ENCODE measurements around the gene A4GALT. TPM values are rescaled to one million over a fixed set of nuclear protein-coding genes. Genes with fewer than 3 reads are reported as not detected.
A peak's percentile ranks its signal among the peaks of the same experiment; 100 is the strongest.

A4GALT gene
- total RNA-seq, 5 donors from 2014 or later (not counting 1 experiment from before 2014, with no cell fraction given): 0.26 to 0.60 (median 0.46) TPM; not detected in 2

DNA sequence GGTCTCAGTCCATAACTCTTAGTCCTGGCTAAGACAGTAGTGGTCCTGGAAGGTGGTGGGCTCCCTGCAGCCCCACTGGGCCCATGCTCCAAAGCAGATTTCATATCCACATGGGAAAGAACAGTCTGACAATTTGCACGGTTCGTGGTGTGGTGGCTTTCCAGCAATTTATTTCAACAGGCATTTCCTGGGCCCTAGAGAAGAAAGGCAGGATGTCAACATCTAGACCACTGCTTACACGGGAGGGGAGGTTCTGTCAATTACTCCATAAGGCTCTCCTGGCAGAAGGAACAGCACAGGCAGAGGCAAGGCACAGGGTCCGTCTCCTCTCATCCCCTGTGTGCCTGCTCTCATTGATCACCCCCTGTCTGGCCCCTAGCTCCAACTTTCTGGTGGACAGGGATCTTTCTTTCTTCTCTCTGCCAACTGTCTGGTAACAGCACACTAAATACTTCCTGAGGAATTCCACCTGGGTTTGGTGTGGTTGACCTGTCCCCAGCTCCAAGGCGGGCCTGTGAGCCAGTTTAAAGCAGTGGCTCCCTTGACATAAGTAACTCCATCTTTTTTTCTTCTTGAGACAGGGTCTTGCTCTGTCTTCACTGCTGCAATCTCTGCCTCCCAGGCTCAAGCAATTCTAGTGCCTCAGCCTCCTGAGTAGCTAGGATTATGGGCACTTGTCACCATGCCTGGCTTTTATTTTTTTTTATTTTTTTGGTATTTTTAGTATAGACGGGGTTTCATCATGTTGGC, 5.1 kb upstream of the A4GALT start:
- WGBS (ENCODE audit: insufficient coverage): 83% methylated on average over 3 of the region's 6 CpGs
- Mint-ChIP-seq H3K27me3 (peaks cover 38 to 42% of the 10 kb centered on the region in 2 donors), H3K4me1 (peaks cover 6 to 8% (median 8%) of the 10 kb centered on the region in 3 donors), H3K9me3 (no peaks in the 10 kb centered on the region), H3K27ac (no peak overlapping the region), H3K36me3 (no peaks in the 10 kb centered on the region), H3K4me3 (no peak overlapping the region)
- ChIA-PET CTCF (no interaction called here), POLR2A (no interaction called here)
- Histone ChIP-seq H3K4me3 (ENCODE audit: control insufficient read depth in 1 of 2, extremely low read depth in 1 of 2, low read length in 1 of 2) (no peak overlapping the region), H3K36me3 (ENCODE audit: control insufficient read depth in 2 of 2, extremely low read depth in 1 of 2, insufficient read depth in 1 of 2, low read length in 1 of 2) (no peaks in the 10 kb centered on the region), H3K9me3 (no peaks in the 10 kb centered on the region), H3K27me3 (replicated peaks in 1 of 2; ENCODE audit: control insufficient read depth in 2 of 2, extremely low read depth in 1 of 2, insufficient read depth in 2 of 2, low read length in 1 of 2) (peaks cover 4 to 73% of the 10 kb centered on the region in 2 experiments), H3K27ac (ENCODE audit: low read length) (no peak overlapping the region), H3K4me1 (ENCODE audit: control insufficient read depth in 1 of 2, extremely low read depth in 1 of 2, insufficient read depth in 2 of 2, low read length in 2 of 2) (peaks cover 0 to 3% of the 10 kb centered on the region in 2 experiments)
- DNase-seq (no peak), ATAC-seq (replicated peaks in 1 of 4) (no peak)

DNA sequence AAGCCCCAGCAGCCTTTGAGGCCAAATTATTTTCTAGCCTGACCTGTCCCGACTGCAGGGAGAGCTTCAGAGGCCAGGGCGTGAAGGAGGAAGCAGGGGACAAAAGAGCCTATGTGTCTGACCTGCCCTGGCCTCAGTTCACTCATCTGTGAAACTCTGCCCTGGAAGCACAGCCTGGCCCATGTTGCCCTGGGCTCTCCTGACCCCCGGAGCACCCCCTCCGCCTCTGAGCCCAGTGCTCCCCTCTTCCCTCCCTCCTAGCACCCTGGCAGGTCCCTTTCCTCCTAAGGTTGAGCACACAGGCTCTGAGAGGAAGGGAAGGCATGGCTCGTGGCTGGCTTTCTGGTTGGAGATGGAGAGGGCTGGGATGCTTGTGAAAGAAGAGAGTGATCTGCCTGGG, 3.4 kb upstream of the A4GALT start:
- POLR2A ChIA-PET: no interaction called here
- no peaks in the 10 kb centered on the region for H3K36me3 ChIP-seq (ENCODE audit: control insufficient read depth in 2 of 2, extremely low read depth in 1 of 2, insufficient read depth in 1 of 2, low read length in 1 of 2)
- no peak overlapping the region for H3K4me3 ChIP-seq (ENCODE audit: control insufficient read depth in 1 of 2, extremely low read depth in 1 of 2, low read length in 1 of 2)
- H3K9me3 ChIP-seq: no peaks in the 10 kb centered on the region
- Mint-ChIP-seq H3K27me3 (peaks cover 45 to 50% of the 10 kb centered on the region in 2 donors), H3K9me3 (no peaks in the 10 kb centered on the region), H3K4me3 (no peak overlapping the region), H3K36me3 (no peaks in the 10 kb centered on the region), H3K27ac (no peak overlapping the region), H3K4me1 (peaks cover 13 to 16% (median 15%) of the 10 kb centered on the region in 3 donors)
- H3K4me1 ChIP-seq (ENCODE audit: control insufficient read depth in 1 of 2, extremely low read depth in 1 of 2, insufficient read depth in 2 of 2, low read length in 2 of 2): peaks cover 4 to 12% of the 10 kb centered on the region in 2 experiments
- no peak overlapping the region for H3K27ac ChIP-seq (ENCODE audit: low read length)
- no peak for DNase-seq
- ATAC-seq (replicated peaks in 1 of 4): no peak
- peaks cover 11 to 77% of the 10 kb centered on the region in 2 experiments for H3K27me3 ChIP-seq (replicated peaks in 1 of 2; ENCODE audit: control insufficient read depth in 2 of 2, extremely low read depth in 1 of 2, insufficient read depth in 2 of 2, low read length in 1 of 2)
- CTCF ChIA-PET: no interaction called here
- WGBS (ENCODE audit: insufficient coverage): 52% methylated on average over 2 of the region's 5 CpGs

DNA sequence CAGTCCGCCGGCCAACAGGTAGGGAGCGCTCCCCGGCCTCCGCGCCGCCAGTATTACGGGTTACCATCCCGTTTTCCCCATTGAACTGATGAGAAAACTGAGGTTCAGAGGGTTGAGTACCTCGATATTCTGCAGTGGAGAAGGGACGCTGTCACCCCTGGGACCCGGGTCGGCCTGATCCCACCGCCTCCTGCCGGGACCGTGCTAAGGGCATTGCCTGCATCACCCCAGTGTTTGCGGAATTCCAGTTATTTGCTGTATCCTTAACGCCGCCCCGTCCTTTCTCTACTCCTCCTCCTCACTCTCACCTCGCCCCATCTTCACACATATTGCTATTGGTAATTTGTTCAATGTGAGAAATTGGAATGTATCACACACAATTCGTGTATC, 370 bp upstream of the A4GALT start:
- Mint-ChIP-seq H3K36me3 (no peaks in the 10 kb centered on the region), H3K4me3 (peak overlapping the region; percentile 62 to 76 (median 66)), H3K27me3 (peaks cover 61 to 67% of the 10 kb centered on the region in 2 donors), H3K4me1 (peaks cover 14 to 24% (median 18%) of the 10 kb centered on the region in 3 donors), H3K27ac (peak overlapping the region in 1 of 2 donors; percentile 6), H3K9me3 (no peaks in the 10 kb centered on the region)
- WGBS (ENCODE audit: insufficient coverage): under 1% methylated on average over 15 of the region's 22 CpGs
- no peak overlapping the region for H3K27ac ChIP-seq (ENCODE audit: low read length)
- POLR2A ChIA-PET: no interaction called here
- H3K4me3 ChIP-seq (ENCODE audit: control insufficient read depth in 1 of 2, extremely low read depth in 1 of 2, low read length in 1 of 2): no peak overlapping the region
- peaks cover 4 to 12% of the 10 kb centered on the region in 2 experiments for H3K4me1 ChIP-seq (ENCODE audit: control insufficient read depth in 1 of 2, extremely low read depth in 1 of 2, insufficient read depth in 2 of 2, low read length in 2 of 2)
- H3K9me3 ChIP-seq: no peaks in the 10 kb centered on the region
- no peaks in the 10 kb centered on the region for H3K36me3 ChIP-seq (ENCODE audit: control insufficient read depth in 2 of 2, extremely low read depth in 1 of 2, insufficient read depth in 1 of 2, low read length in 1 of 2)
- ATAC-seq (replicated peaks in 1 of 4) (no peak), DNase-seq (no peak)
- CTCF ChIA-PET: no interaction called here
- peaks cover 17 to 84% of the 10 kb centered on the region in 2 experiments for H3K27me3 ChIP-seq (replicated peaks in 1 of 2; ENCODE audit: control insufficient read depth in 2 of 2, extremely low read depth in 1 of 2, insufficient read depth in 2 of 2, low read length in 1 of 2)

DNA sequence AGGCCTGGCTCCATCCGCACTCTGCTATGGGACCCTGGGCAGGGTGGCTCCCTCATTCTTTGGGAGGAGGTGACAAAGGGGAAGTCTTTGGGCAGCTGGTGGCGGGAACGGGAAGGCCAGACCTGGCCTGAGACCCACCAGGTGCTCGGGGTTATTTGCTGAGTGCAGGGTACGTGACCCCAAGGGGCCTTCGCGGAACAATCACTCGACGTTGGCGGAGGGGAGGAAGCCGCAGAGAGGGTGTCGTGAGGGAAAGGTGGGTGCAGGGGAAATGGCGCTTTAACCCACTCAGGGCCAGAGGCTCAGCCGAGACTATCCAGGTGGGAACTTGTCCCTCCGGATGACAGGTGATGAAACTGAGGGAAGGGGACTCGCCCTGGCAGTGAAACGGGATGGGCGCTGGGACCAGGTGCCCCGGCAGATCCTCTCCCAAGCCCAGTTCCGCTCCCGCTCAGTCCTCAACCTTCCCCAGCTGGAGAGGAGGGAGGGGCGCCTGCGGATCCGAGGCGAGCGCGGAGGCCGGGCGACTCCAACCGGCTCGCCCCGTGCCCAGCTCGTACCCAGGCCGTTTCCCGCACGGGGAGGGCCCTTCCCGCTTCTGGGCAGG, 911 bp downstream of the A4GALT start:
- Histone ChIP-seq H3K36me3 (ENCODE audit: control insufficient read depth in 2 of 2, extremely low read depth in 1 of 2, insufficient read depth in 1 of 2, low read length in 1 of 2) (no peaks in the 10 kb centered on the region), H3K4me3 (ENCODE audit: control insufficient read depth in 1 of 2, extremely low read depth in 1 of 2, low read length in 1 of 2) (peak overlapping the region in 1 of 2 donors; percentile 32), H3K9me3 (no peaks in the 10 kb centered on the region), H3K27ac (ENCODE audit: low read length) (no peak overlapping the region), H3K4me1 (ENCODE audit: control insufficient read depth in 1 of 2, extremely low read depth in 1 of 2, insufficient read depth in 2 of 2, low read length in 2 of 2) (peaks cover 4 to 12% of the 10 kb centered on the region in 2 experiments), H3K27me3 (replicated peaks in 1 of 2; ENCODE audit: control insufficient read depth in 2 of 2, extremely low read depth in 1 of 2, insufficient read depth in 2 of 2, low read length in 1 of 2) (peaks cover 17 to 79% of the 10 kb centered on the region in 2 experiments)
- H3K9me3 Mint-ChIP-seq: no peaks in the 10 kb centered on the region
- 9% methylated on average over 20 of the region's 37 CpGs for WGBS (ENCODE audit: insufficient coverage)
- peak overlapping the region in 1 of 2 donors; percentile 27 for H3K27ac Mint-ChIP-seq
- ChIA-PET CTCF (no interaction called here), POLR2A (no interaction called here)
- H3K36me3 Mint-ChIP-seq: no peaks in the 10 kb centered on the region
- peak in 1 of 4 experiments; percentile 21 for ATAC-seq (replicated peaks in 1 of 4)
- H3K27me3 Mint-ChIP-seq: peaks cover 56 to 66% of the 10 kb centered on the region in 2 donors
- no peak for DNase-seq
- peaks cover 14 to 24% (median 18%) of the 10 kb centered on the region in 3 donors for H3K4me1 Mint-ChIP-seq
- peak overlapping the region; percentile 50 to 73 (median 67) for H3K4me3 Mint-ChIP-seq

DNA sequence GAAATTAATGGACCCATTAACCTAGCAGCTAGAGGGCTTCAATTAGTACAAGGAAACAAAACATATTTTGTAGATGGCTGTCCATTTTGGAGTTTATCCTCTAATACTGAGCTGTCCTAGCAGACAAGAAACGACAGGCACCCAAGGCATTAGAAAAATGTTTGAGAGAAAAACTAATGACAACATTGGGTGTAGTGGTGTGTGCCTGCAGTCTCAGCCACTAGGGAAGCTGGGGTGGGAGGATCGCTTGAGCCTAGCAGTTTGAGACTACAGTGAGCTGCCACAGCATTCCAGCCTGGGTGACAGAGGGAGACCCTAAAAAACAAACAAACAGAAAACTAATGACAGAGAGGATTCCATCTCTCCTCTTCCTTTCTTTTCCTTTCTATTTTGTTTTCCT, 1.5 kb downstream of the A4GALT start:
- 80% methylated on average over 1 of the region's 2 CpGs for WGBS (ENCODE audit: insufficient coverage)
- Mint-ChIP-seq H3K36me3 (no peaks in the 10 kb centered on the region), H3K4me3 (peak overlapping the region; percentile 50 to 73 (median 67)), H3K9me3 (no peaks in the 10 kb centered on the region), H3K27ac (no peak overlapping the region), H3K27me3 (peaks cover 59 to 71% of the 10 kb centered on the region in 2 donors), H3K4me1 (peaks cover 14 to 24% (median 18%) of the 10 kb centered on the region in 3 donors)
- Histone ChIP-seq H3K4me3 (ENCODE audit: control insufficient read depth in 1 of 2, extremely low read depth in 1 of 2, low read length in 1 of 2) (no peak overlapping the region), H3K9me3 (no peaks in the 10 kb centered on the region), H3K4me1 (ENCODE audit: control insufficient read depth in 1 of 2, extremely low read depth in 1 of 2, insufficient read depth in 2 of 2, low read length in 2 of 2) (peaks cover 4 to 12% of the 10 kb centered on the region in 2 experiments), H3K36me3 (ENCODE audit: control insufficient read depth in 2 of 2, extremely low read depth in 1 of 2, insufficient read depth in 1 of 2, low read length in 1 of 2) (no peaks in the 10 kb centered on the region), H3K27ac (ENCODE audit: low read length) (no peak overlapping the region), H3K27me3 (replicated peaks in 1 of 2; ENCODE audit: control insufficient read depth in 2 of 2, extremely low read depth in 1 of 2, insufficient read depth in 2 of 2, low read length in 1 of 2) (peaks cover 17 to 81% of the 10 kb centered on the region in 2 experiments)
- DNase-seq (no peak), ATAC-seq (replicated peaks in 1 of 4) (no peak)
- POLR2A ChIA-PET: no interaction called here
- CTCF ChIA-PET: no interaction called here

DNA sequence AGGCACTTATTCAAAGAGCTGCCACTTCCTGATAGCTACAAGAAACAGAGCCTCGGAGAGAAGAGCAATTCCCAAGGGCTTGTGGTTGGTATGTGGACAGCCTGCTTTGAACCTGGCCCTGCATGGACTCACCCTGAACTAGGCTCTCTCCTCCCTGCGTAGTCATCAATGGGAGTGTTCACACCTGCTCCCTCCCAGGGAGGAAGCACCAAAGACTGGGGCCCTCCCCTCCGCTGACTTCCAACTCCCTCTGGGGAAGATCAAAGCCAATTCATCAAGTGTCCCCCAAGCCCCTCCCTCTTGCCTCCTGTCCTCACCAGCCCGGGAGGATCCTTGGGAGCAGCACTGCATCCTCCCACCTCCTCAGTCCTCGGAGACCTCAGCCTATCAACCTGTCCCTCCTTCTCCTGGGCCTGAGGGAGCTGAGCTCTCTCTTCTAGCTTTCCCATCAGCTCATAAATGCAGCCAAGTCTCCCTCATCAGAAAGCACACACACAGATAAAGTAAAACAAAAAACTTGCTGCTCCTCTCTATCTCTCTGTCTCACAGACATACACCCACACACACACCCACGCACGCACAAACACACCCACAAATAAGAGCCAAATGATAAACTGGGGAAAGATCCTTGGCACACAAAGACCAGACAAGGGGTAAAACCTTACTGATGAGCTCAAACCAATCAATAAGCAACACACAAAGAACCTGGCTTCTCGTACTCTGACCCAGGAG, 3.3 kb downstream of the A4GALT start:
- H3K27me3 ChIP-seq (replicated peaks in 1 of 2; ENCODE audit: control insufficient read depth in 2 of 2, extremely low read depth in 1 of 2, insufficient read depth in 2 of 2, low read length in 1 of 2): peaks cover 17 to 75% of the 10 kb centered on the region in 2 experiments
- Mint-ChIP-seq H3K27me3 (peaks cover 51 to 65% of the 10 kb centered on the region in 2 donors), H3K4me1 (peaks cover 14 to 24% (median 18%) of the 10 kb centered on the region in 3 donors), H3K4me3 (no peak overlapping the region), H3K9me3 (no peaks in the 10 kb centered on the region), H3K27ac (no peak overlapping the region), H3K36me3 (no peaks in the 10 kb centered on the region)
- H3K4me1 ChIP-seq (ENCODE audit: control insufficient read depth in 1 of 2, extremely low read depth in 1 of 2, insufficient read depth in 2 of 2, low read length in 2 of 2): peaks cover 4 to 12% of the 10 kb centered on the region in 2 experiments
- DNase-seq (no peak), ATAC-seq (replicated peaks in 1 of 4) (no peak)
- CTCF ChIA-PET: no interaction called here
- WGBS (ENCODE audit: insufficient coverage): 55% methylated on average over 6 of the region's 8 CpGs
- no peaks in the 10 kb centered on the region for H3K36me3 ChIP-seq (ENCODE audit: control insufficient read depth in 2 of 2, extremely low read depth in 1 of 2, insufficient read depth in 1 of 2, low read length in 1 of 2)
- POLR2A ChIA-PET: no interaction called here
- H3K27ac ChIP-seq (ENCODE audit: low read length): no peak overlapping the region
- H3K4me3 ChIP-seq (ENCODE audit: control insufficient read depth in 1 of 2, extremely low read depth in 1 of 2, low read length in 1 of 2): no peak overlapping the region
- H3K9me3 ChIP-seq: no peaks in the 10 kb centered on the region

All from T-cell (primary cell).